ENCODE results near the gene CTF1.
A peak's percentile ranks its signal among the peaks of the same experiment; 100 is the strongest.
"Not testable (repeated sequence)": the region's sequence is repeated elsewhere in the genome, so short reads cannot be mapped to it uniquely, and the experiment has no call there.

Gene CTF1

GRCh38 chr16:30888856-30889499, 7.4 kb upstream of the CTF1 start:
- no peak for DNase-seq

GRCh38 chr16:30889721-30890120, 6.7 kb upstream of the CTF1 start:
- DNase-seq, result no peak

GRCh38 chr16:30891043-30891823, 5.2 kb upstream of the CTF1 start:
- DNase-seq, result not testable (repeated sequence)

- DNase-seq, result peak; percentile 17 to 53
These were observed 3.6 kb upstream of the CTF1 start for GRCh38 chr16:30892670-30893416.

GRCh38 chr16:30893417-30893743, 3.0 kb upstream of the CTF1 start:
- DNase-seq, result no peak

GRCh38 chr16:30893744-30894539, 2.5 kb upstream of the CTF1 start, which contains the start of gene BCL7C:
Gene BCL7C (minus strand): TSS chr16:30894077. CDS start chr16:30893944, 133 bp downstream.
- DNase-seq, result peak; percentile 90 to 91

GRCh38 chr16:30894540-30895368, 1.7 kb upstream of the CTF1 start:
- DNase-seq, result peak in 1 of 2 donors; percentile 17

GRCh38 chr16:30895627-30896260, 670 bp upstream of the CTF1 start:
- DNase-seq, result no peak

GRCh38 chr16:30896889-30897733, 697 bp downstream of the CTF1 start:
- DNase-seq, result peak; percentile 91

- no peak for DNase-seq
These were observed 3.4 kb downstream of the CTF1 start for GRCh38 chr16:30899794-30900193.

- DNase-seq, result no peak
These were observed 4.2 kb downstream of the CTF1 start for GRCh38 chr16:30900588-30900987.

- peak in 1 of 2 donors; percentile 15 for DNase-seq
These were observed 5.0 kb downstream of the CTF1 start for GRCh38 chr16:30901201-30902028.

- DNase-seq, result peak; percentile 61 to 87
These were observed 5.9 kb downstream of the CTF1 start for GRCh38 chr16:30902029-30902972.

GRCh38 chr16:30903002-30903401, 6.6 kb downstream of the CTF1 start:
- DNase-seq, result no peak

GRCh38 chr16:30903596-30903995, 7.2 kb downstream of the CTF1 start:
- DNase-seq, result peak; percentile 86 to 94

- peak; percentile 29 to 42 for DNase-seq
These were observed 7.8 kb downstream of the CTF1 start for GRCh38 chr16:30904114-30904780.

GRCh38 chr16:30907064-30907463, 10.7 kb downstream of the CTF1 start:
- DNase-seq, result no peak

Data from inflammatory macrophage (primary cell).